HepG2 (cell line): ENCODE results near the gene EVPLL. TPM values are rescaled to one million over a fixed set of nuclear protein-coding genes. Genes with fewer than 3 reads are reported as not detected.
A peak's percentile ranks its signal among the peaks of the same experiment; 100 is the strongest.

Experiments
- HMG20B ChIP-seq: conservative IDR thresholded peaks from 2 replicates; pipeline ENCODE4 v1.6.1; 2016; ENCODE audit warnings: missing genetic modification reagents, missing compliant biosample characterization
- HNRNPLL ChIP-seq: fragments of 200-400 bp; formaldehyde crosslinking; IDR thresholded peaks from 2 replicates; pipeline ENCODE4 v1.6.1; 2017; ENCODE audit warnings: mild to moderate bottlenecking, low read depth, low read length; ENCODE audit not compliant: poor library complexity, severe bottlenecking
- IRF1 ChIP-seq: sonication (generic); formaldehyde crosslinking; IDR thresholded peaks from 2 replicates; pipeline ENCODE4 v1.4.0; 2020; ENCODE audit warnings: low read depth, mild to moderate bottlenecking, missing genetic modification reagents
- JUNB ChIP-seq: sonication (generic); formaldehyde crosslinking; IDR thresholded peaks from 2 replicates; pipeline ENCODE4 v1.8.0; 2022; ENCODE audit warnings: missing genetic modification reagents, mild to moderate bottlenecking, borderline replicate concordance
- MYC ChIP-seq: sonication (generic); formaldehyde crosslinking; IDR thresholded peaks from 2 replicates; pipeline ENCODE4 v1.9.0; 2021; ENCODE audit warnings: missing genetic modification reagents, borderline replicate concordance
- NCOA5 ChIP-seq: sonication (generic); formaldehyde crosslinking; IDR thresholded peaks from 2 replicates; pipeline ENCODE4 v1.4.0; 2020; ENCODE audit warnings: missing genetic modification reagents
- PRPF4 ChIP-seq: fragments of 200-400 bp; formaldehyde crosslinking; IDR thresholded peaks from 2 replicates; pipeline ENCODE4 v1.6.1; 2016; ENCODE audit warnings: low read length, low read depth; ENCODE audit not compliant: poor library complexity, severe bottlenecking
- TARDBP ChIP-seq: sonication (generic); formaldehyde crosslinking; IDR thresholded peaks from 2 replicates; pipeline ENCODE4 v1.8.0; 2022; ENCODE audit warnings: mild to moderate bottlenecking, missing genetic modification reagents
- THAP7 ChIP-seq: sonication (generic); formaldehyde crosslinking; IDR thresholded peaks from 2 replicates; pipeline ENCODE4 v1.8.1; 2023; ENCODE audit warnings: mild to moderate bottlenecking, missing genetic modification reagents
- ZBTB37 ChIP-seq: sonication (generic); formaldehyde crosslinking; IDR thresholded peaks from 2 replicates; pipeline ENCODE4 v1.4.0; 2020; ENCODE audit warnings: mild to moderate bottlenecking, missing genetic modification reagents
- ZKSCAN5 ChIP-seq: sonication (generic); formaldehyde crosslinking; IDR thresholded peaks from 2 replicates; pipeline ENCODE4 v1.5.1; 2020; ENCODE audit warnings: mild to moderate bottlenecking, missing genetic modification reagents
- ZNF224 ChIP-seq: sonication (generic); formaldehyde crosslinking; IDR thresholded peaks from 2 replicates; pipeline ENCODE4 v1.5.0; 2020; ENCODE audit warnings: mild to moderate bottlenecking, missing genetic modification reagents
- ZNF703 ChIP-seq: sonication (generic); formaldehyde crosslinking; IDR thresholded peaks from 2 replicates; pipeline ENCODE4 v1.5.1; 2020; ENCODE audit warnings: missing genetic modification reagents, mild to moderate bottlenecking, moderate library complexity, borderline replicate concordance
- ZNF761 ChIP-seq: sonication (generic); formaldehyde crosslinking; conservative IDR thresholded peaks from 2 replicates; pipeline ENCODE4 v1.4.0; 2020; ENCODE audit warnings: mild to moderate bottlenecking, missing genetic modification reagents
- polyA plus RNA-seq, 8 experiments: library from polyadenylated mRNA; depleted of rRNA in 3 of 8; stranded (reverse) in 7 of 8; unstranded in 1 of 8; fragments of >200 nt; fragmentation: Illumina TruSeq in 4 of 8; extraction: Trizol in 4 of 8; gene quantifications; 2 replicates each; pipeline versions ENCODE4 v1.2.1 to v1.2.3, GENCODE V29; 2011 to 2016; ENCODE audit warnings: low read depth in 4 of 8, missing spikeins in 1 of 8, mixed read lengths in 1 of 8; ENCODE audit not compliant: insufficient read depth in 1 of 8
- total RNA-seq, 5 experiments: library from RNA; depleted of rRNA; stranded (reverse); fragments of >200 nt; fragmentation: Illumina TruSeq; extraction: Trizol; gene quantifications; 2 replicates each; pipeline ENCODE4 v1.2.3, GENCODE V29; 2016; ENCODE audit warnings: low read depth in 1 of 5
- TF ChIP-seq, protein P1 (sequence below): sonication (generic); formaldehyde crosslinking; IDR thresholded peaks from 2 replicates; pipeline ENCODE4 v1.4.0; 2020; ENCODE audit warnings: missing genetic modification reagents, borderline replicate concordance
- TF ChIP-seq, protein P2 (sequence below): sonication (generic); formaldehyde crosslinking; IDR thresholded peaks from 2 replicates; pipeline ENCODE4 v1.4.0; 2020; ENCODE audit warnings: missing genetic modification reagents, mild to moderate bottlenecking, borderline replicate concordance
- TF ChIP-seq, protein P3 (sequence below): sonication (generic); formaldehyde crosslinking; IDR thresholded peaks from 2 replicates; pipeline ENCODE4 v1.8.1; 2023; ENCODE audit warnings: mild to moderate bottlenecking, inconsistent platforms, moderate library complexity, missing genetic modification reagents, borderline replicate concordance

EVPLL gene
- total and polyA plus RNA-seq, 2 of the 13 experiments (the other 11 are each of a cell fraction or from before 2014, with no cell fraction given), result 0.07 TPM; not detected in 1

- TF ChIP-seq ZBTB37 (CRISPR knock-in tag), result no peak
- TF ChIP-seq, protein P1, sequence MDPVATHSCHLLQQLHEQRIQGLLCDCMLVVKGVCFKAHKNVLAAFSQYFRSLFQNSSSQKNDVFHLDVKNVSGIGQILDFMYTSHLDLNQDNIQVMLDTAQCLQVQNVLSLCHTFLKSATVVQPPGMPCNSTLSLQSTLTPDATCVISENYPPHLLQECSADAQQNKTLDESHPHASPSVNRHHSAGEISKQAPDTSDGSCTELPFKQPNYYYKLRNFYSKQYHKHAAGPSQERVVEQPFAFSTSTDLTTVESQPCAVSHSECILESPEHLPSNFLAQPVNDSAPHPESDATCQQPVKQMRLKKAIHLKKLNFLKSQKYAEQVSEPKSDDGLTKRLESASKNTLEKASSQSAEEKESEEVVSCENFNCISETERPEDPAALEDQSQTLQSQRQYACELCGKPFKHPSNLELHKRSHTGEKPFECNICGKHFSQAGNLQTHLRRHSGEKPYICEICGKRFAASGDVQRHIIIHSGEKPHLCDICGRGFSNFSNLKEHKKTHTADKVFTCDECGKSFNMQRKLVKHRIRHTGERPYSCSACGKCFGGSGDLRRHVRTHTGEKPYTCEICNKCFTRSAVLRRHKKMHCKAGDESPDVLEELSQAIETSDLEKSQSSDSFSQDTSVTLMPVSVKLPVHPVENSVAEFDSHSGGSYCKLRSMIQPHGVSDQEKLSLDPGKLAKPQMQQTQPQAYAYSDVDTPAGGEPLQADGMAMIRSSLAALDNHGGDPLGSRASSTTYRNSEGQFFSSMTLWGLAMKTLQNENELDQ (CRISPR knock-in tag), result no peak
- TF ChIP-seq ZNF761, result peak; percentile 80; the same call in 1 of the 2 replicates
- TF ChIP-seq, protein P2, sequence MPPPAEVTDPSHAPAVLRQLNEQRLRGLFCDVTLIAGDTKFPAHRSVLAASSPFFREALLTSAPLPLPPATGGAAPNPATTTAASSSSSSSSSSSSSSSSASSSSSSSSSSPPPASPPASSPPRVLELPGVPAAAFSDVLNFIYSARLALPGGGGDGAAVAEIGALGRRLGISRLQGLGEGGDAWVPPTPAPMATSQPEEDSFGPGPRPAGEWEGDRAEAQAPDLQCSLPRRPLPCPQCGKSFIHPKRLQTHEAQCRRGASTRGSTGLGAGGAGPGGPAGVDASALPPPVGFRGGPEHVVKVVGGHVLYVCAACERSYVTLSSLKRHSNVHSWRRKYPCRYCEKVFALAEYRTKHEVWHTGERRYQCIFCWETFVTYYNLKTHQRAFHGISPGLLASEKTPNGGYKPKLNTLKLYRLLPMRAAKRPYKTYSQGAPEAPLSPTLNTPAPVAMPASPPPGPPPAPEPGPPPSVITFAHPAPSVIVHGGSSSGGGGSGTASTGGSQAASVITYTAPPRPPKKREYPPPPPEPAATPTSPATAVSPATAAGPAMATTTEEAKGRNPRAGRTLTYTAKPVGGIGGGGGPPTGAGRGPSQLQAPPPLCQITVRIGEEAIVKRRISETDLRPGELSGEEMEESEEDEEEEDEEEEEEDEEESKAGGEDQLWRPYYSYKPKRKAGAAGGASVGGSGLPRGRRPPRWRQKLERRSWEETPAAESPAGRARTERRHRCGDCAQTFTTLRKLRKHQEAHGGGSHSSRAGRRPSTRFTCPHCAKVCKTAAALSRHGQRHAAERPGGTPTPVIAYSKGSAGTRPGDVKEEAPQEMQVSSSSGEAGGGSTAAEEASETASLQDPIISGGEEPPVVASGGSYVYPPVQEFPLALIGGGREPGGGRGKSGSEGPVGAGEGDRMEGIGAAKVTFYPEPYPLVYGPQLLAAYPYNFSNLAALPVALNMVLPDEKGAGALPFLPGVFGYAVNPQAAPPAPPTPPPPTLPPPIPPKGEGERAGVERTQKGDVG (CRISPR knock-in tag), result no peak; the same call in 1 of the 2 replicates
- TF ChIP-seq, protein P3, sequence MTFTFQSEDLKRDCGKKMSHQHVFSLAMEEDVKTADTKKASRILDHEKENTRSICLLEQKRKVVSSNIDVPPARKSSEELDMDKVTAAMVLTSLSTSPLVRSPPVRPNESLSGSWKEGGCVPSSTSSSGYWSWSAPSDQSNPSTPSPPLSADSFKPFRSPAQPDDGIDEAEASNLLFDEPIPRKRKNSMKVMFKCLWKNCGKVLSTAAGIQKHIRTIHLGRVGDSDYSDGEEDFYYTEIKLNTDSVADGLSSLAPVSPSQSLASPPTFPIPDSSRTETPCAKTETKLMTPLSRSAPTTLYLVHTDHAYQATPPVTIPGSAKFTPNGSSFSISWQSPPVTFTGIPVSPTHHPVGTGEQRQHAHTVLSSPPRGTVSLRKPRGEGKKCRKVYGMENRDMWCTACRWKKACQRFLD (CRISPR knock-in tag), result peak; percentile 91
- no peak for TF ChIP-seq THAP7 (CRISPR knock-in tag)
- TF ChIP-seq IRF1, result no peak
- TF ChIP-seq PRPF4, result no peak
- no peak for TF ChIP-seq HMG20B (CRISPR knock-in tag)
- peak; percentile 98 for TF ChIP-seq HNRNPLL
- TF ChIP-seq ZNF224 (CRISPR knock-in tag), result peak; percentile 69; the same call in 1 of the 2 replicates
- TF ChIP-seq MYC (CRISPR knock-in tag), result peak; percentile 86
- no peak for TF ChIP-seq NCOA5 (CRISPR knock-in tag)
- no peak for TF ChIP-seq ZKSCAN5 (CRISPR knock-in tag)
- peak; percentile 41; the same call in 1 of the 2 replicates for TF ChIP-seq TARDBP (CRISPR knock-in tag)
- TF ChIP-seq ZNF703, result no peak
- TF ChIP-seq JUNB (CRISPR knock-in tag), result no peak
Measured at GRCh38 chr17:18363101-18364049, 14.2 kb upstream of the EVPLL start, which contains the start of gene SHMT1 (continued).
